NT2/D1 (cell line): ENCODE results near the gene RAD54L2.

ENCODE experiments used
- YY1 ChIP-seq: IDR thresholded peaks from 2 replicates; pipeline ENCODE4 v1.6.1; 2011; ENCODE audit not compliant: insufficient read length, insufficient read depth
- ZNF274 ChIP-seq: IDR thresholded peaks from 2 replicates; pipeline ENCODE4 v1.6.1; 2011; ENCODE audit warnings: mild to moderate bottlenecking, low read depth, low read length

GRCh38 chr3:51559411-51559888 is 20.9 kb downstream of the RAD54L2 start:
- TF ChIP-seq YY1 = no peak
- TF ChIP-seq ZNF274 = no peak
